Liver (tissue), 3 donors: ENCODE results near the gene PRSS57.
A peak's percentile ranks its signal among the peaks of the same experiment; 100 is the strongest.

Experiments
- EGR1 ChIP-seq, 2 donors: IDR thresholded peaks; 2 replicates each; pipeline ENCODE4 v1.6.1; 2016 to 2018; ENCODE audit warnings: antibody characterized with exemption in 2 of 2, low read depth in 2 of 2
- GABPA ChIP-seq, 2 donors: IDR thresholded peaks in 1 of 2; conservative IDR thresholded peaks in 1 of 2; 2 replicates each; pipeline ENCODE4 v1.6.1; 2016; ENCODE audit warnings: antibody characterized with exemption in 2 of 2, mild to moderate bottlenecking in 1 of 2, moderate library complexity in 1 of 2
- HNF4G ChIP-seq: IDR thresholded peaks from 2 replicates; pipeline ENCODE4 v1.6.1; 2016; ENCODE audit warnings: antibody characterized with exemption
- JUND ChIP-seq, 2 donors: IDR thresholded peaks; 2 replicates each; pipeline ENCODE4 v1.6.1; 2016; ENCODE audit warnings: antibody characterized with exemption in 2 of 2
- RXRA ChIP-seq, 2 donors: IDR thresholded peaks; 2 replicates each; pipeline ENCODE4 v1.6.1; 2017 to 2018; ENCODE audit warnings: antibody characterized with exemption in 2 of 2, mild to moderate bottlenecking in 1 of 2
- SP1 ChIP-seq: IDR thresholded peaks from 2 replicates; pipeline ENCODE4 v1.6.1; 2018; ENCODE audit warnings: antibody characterized with exemption, mild to moderate bottlenecking
- TAF1 ChIP-seq: conservative IDR thresholded peaks from 2 replicates; pipeline ENCODE4 v1.6.1; 2016; ENCODE audit warnings: antibody characterized with exemption, mild to moderate bottlenecking
- TF ChIP-seq, protein P1 (sequence below): fragments of 150-350 bp; IDR thresholded peaks from 2 replicates; pipeline ENCODE4 v1.5.1; 2017; ENCODE audit warnings: improper control_type of control experiment, low read depth, low read length; ENCODE audit not compliant: missing input control
- TF ChIP-seq, protein P2 (sequence below): IDR thresholded peaks from 2 replicates; pipeline ENCODE4 v1.6.1; 2016; ENCODE audit warnings: antibody characterized with exemption
- TF ChIP-seq, protein P3 (sequence below): IDR thresholded peaks from 2 replicates; pipeline ENCODE4 v1.6.1; 2016; ENCODE audit warnings: antibody characterized with exemption
- TF ChIP-seq, protein P4 (sequence below): IDR thresholded peaks from 2 replicates; pipeline ENCODE4 v1.6.1; 2016; ENCODE audit warnings: antibody characterized with exemption, mild to moderate bottlenecking
- TF ChIP-seq, protein P5 (sequence below): IDR thresholded peaks from 2 replicates; pipeline ENCODE4 v1.6.1; 2016; ENCODE audit warnings: antibody characterized with exemption
- donor health status: healthy.
- donor health status: healthy.

DNA sequence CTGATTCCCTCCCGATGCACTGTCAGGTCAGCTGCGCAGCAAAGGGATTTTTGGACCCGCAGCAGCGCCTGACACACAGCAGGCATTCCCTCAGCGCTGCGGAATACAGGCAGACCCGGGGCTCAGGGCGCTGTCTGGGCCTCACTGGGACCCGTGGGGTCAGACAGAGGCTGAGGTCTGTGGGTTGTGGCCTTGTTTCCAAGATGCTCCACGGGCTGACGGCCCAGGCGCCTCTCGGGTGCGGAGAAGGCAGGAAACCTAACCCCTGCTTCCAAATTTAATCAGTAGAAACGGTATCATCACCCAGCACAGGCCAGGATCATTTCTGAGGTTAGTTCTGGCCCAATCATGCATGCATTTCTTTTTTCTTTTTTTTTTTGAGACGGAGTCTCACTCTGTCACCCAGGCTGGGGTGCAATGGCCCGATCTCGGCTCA, 31.6 kb downstream of the PRSS57 start:
- TF ChIP-seq, protein P1, sequence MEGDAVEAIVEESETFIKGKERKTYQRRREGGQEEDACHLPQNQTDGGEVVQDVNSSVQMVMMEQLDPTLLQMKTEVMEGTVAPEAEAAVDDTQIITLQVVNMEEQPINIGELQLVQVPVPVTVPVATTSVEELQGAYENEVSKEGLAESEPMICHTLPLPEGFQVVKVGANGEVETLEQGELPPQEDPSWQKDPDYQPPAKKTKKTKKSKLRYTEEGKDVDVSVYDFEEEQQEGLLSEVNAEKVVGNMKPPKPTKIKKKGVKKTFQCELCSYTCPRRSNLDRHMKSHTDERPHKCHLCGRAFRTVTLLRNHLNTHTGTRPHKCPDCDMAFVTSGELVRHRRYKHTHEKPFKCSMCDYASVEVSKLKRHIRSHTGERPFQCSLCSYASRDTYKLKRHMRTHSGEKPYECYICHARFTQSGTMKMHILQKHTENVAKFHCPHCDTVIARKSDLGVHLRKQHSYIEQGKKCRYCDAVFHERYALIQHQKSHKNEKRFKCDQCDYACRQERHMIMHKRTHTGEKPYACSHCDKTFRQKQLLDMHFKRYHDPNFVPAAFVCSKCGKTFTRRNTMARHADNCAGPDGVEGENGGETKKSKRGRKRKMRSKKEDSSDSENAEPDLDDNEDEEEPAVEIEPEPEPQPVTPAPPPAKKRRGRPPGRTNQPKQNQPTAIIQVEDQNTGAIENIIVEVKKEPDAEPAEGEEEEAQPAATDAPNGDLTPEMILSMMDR = no peak
- TF ChIP-seq TAF1 (no peak), JUND (IDR thresholded peaks at IDR 0.05) (no peak), GABPA (IDR thresholded peaks at IDR 0.05 in 1 of 2, conservative IDR thresholded peaks at IDR 0.05 in 1 of 2) (no peak), RXRA (IDR thresholded peaks at IDR 0.05) (peak; percentile 31 to 51), SP1 (no peak), EGR1 (IDR thresholded peaks at IDR 0.05; ENCODE audit: low read depth in 2 of 2) (no peak), HNF4G (no peak)
- TF ChIP-seq, protein P2, sequence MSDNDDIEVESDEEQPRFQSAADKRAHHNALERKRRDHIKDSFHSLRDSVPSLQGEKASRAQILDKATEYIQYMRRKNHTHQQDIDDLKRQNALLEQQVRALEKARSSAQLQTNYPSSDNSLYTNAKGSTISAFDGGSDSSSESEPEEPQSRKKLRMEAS = no peak
- TF ChIP-seq, protein P3, sequence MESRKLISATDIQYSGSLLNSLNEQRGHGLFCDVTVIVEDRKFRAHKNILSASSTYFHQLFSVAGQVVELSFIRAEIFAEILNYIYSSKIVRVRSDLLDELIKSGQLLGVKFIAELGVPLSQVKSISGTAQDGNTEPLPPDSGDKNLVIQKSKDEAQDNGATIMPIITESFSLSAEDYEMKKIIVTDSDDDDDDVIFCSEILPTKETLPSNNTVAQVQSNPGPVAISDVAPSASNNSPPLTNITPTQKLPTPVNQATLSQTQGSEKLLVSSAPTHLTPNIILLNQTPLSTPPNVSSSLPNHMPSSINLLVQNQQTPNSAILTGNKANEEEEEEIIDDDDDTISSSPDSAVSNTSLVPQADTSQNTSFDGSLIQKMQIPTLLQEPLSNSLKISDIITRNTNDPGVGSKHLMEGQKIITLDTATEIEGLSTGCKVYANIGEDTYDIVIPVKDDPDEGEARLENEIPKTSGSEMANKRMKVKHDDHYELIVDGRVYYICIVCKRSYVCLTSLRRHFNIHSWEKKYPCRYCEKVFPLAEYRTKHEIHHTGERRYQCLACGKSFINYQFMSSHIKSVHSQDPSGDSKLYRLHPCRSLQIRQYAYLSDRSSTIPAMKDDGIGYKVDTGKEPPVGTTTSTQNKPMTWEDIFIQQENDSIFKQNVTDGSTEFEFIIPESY = no peak
- TF ChIP-seq, protein P4, sequence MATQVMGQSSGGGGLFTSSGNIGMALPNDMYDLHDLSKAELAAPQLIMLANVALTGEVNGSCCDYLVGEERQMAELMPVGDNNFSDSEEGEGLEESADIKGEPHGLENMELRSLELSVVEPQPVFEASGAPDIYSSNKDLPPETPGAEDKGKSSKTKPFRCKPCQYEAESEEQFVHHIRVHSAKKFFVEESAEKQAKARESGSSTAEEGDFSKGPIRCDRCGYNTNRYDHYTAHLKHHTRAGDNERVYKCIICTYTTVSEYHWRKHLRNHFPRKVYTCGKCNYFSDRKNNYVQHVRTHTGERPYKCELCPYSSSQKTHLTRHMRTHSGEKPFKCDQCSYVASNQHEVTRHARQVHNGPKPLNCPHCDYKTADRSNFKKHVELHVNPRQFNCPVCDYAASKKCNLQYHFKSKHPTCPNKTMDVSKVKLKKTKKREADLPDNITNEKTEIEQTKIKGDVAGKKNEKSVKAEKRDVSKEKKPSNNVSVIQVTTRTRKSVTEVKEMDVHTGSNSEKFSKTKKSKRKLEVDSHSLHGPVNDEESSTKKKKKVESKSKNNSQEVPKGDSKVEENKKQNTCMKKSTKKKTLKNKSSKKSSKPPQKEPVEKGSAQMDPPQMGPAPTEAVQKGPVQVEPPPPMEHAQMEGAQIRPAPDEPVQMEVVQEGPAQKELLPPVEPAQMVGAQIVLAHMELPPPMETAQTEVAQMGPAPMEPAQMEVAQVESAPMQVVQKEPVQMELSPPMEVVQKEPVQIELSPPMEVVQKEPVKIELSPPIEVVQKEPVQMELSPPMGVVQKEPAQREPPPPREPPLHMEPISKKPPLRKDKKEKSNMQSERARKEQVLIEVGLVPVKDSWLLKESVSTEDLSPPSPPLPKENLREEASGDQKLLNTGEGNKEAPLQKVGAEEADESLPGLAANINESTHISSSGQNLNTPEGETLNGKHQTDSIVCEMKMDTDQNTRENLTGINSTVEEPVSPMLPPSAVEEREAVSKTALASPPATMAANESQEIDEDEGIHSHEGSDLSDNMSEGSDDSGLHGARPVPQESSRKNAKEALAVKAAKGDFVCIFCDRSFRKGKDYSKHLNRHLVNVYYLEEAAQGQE = no peak
- TF ChIP-seq, protein P5, sequence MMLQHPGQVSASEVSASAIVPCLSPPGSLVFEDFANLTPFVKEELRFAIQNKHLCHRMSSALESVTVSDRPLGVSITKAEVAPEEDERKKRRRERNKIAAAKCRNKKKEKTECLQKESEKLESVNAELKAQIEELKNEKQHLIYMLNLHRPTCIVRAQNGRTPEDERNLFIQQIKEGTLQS = no peak
